ENCODE data around the gene RPL39L.

RPL39L gene

GRCh38 chr3:187102073-187102634 is 37.1 kb downstream of the RPL39L start:
- no peak for TF ChIP-seq CREB1 (IDR thresholded peaks at IDR 0.05; ENCODE audit: low read depth)
- TF ChIP-seq CEBPB (IDR thresholded peaks at IDR 0.05), result no peak
- no peak for TF ChIP-seq EGR1 (IDR thresholded peaks at IDR 0.05)
- TF ChIP-seq MAX (IDR thresholded peaks at IDR 0.05), result no peak

GRCh38 chr3:187101184-187102072 is 37.9 kb downstream of the RPL39L start:
- no peak for TF ChIP-seq ZBTB7A (IDR thresholded peaks at IDR 0.05; ENCODE audit: low read depth)
- TF ChIP-seq REST (IDR thresholded peaks at IDR 0.05; ENCODE audit: low read depth), result no peak
- TF ChIP-seq MAX (IDR thresholded peaks at IDR 0.05), result no peak
- no peak for TF ChIP-seq RAD21 (IDR thresholded peaks at IDR 0.05; ENCODE audit: low read depth)
- TF ChIP-seq YY1 (IDR thresholded peaks at IDR 0.05; ENCODE audit: low read depth), result no peak
- TF ChIP-seq TEAD4 (IDR thresholded peaks at IDR 0.05), result no peak
- TF ChIP-seq NFIC (IDR thresholded peaks at IDR 0.05), result peak; percentile 70
- TF ChIP-seq FOXM1 (IDR thresholded peaks at IDR 0.05; ENCODE audit: borderline replicate concordance, low read depth), result no peak
- TF ChIP-seq EP300 (IDR thresholded peaks at IDR 0.05; ENCODE audit: borderline replicate concordance), result no peak

GRCh38 chr3:187098923-187099512 is 40.3 kb downstream of the RPL39L start:
- TF ChIP-seq TCF12 (IDR thresholded peaks at IDR 0.05; ENCODE audit: low read depth) (no peak), REST (IDR thresholded peaks at IDR 0.05; ENCODE audit: low read depth) (no peak), NFIC (IDR thresholded peaks at IDR 0.05) (no peak), EP300 (IDR thresholded peaks at IDR 0.05; ENCODE audit: borderline replicate concordance) (no peak)

- no peak for TF ChIP-seq EGR1 (IDR thresholded peaks at IDR 0.05)
- TF ChIP-seq USF1 (IDR thresholded peaks at IDR 0.05), result no peak
- TF ChIP-seq FOXM1 (IDR thresholded peaks at IDR 0.05; ENCODE audit: borderline replicate concordance, low read depth), result no peak
- no peak for TF ChIP-seq TAF1 (IDR thresholded peaks at IDR 0.05; ENCODE audit: low read depth)
- TF ChIP-seq NFIC (IDR thresholded peaks at IDR 0.05), result no peak
- TF ChIP-seq YY1 (IDR thresholded peaks at IDR 0.05; ENCODE audit: low read depth), result no peak
- no peak for TF ChIP-seq TCF12 (IDR thresholded peaks at IDR 0.05; ENCODE audit: low read depth)
Observed at GRCh38 chr3:187093320-187093719, 46.0 kb downstream of the RPL39L start.

- no peak for TF ChIP-seq TEAD4 (IDR thresholded peaks at IDR 0.05)
- no peak for TF ChIP-seq EP300 (IDR thresholded peaks at IDR 0.05; ENCODE audit: borderline replicate concordance)
- TF ChIP-seq RAD21 (IDR thresholded peaks at IDR 0.05; ENCODE audit: low read depth), result no peak
- no peak for TF ChIP-seq YY1 (IDR thresholded peaks at IDR 0.05; ENCODE audit: low read depth)
- TF ChIP-seq TCF12 (IDR thresholded peaks at IDR 0.05; ENCODE audit: low read depth), result no peak
- no peak for TF ChIP-seq TAF1 (IDR thresholded peaks at IDR 0.05; ENCODE audit: low read depth)
- TF ChIP-seq FOXM1 (IDR thresholded peaks at IDR 0.05; ENCODE audit: borderline replicate concordance, low read depth), result no peak
Observed at GRCh38 chr3:187088701-187089100, 50.6 kb downstream of the RPL39L start.

GRCh38 chr3:187086831-187087230 is 52.5 kb downstream of the RPL39L start:
- TF ChIP-seq ZBTB7A (IDR thresholded peaks at IDR 0.05; ENCODE audit: low read depth) (no peak), FOXM1 (IDR thresholded peaks at IDR 0.05; ENCODE audit: borderline replicate concordance, low read depth) (no peak), TEAD4 (IDR thresholded peaks at IDR 0.05) (no peak), YY1 (IDR thresholded peaks at IDR 0.05; ENCODE audit: low read depth) (no peak), TAF1 (IDR thresholded peaks at IDR 0.05; ENCODE audit: low read depth) (no peak), REST (IDR thresholded peaks at IDR 0.05; ENCODE audit: low read depth) (no peak), RAD21 (IDR thresholded peaks at IDR 0.05; ENCODE audit: low read depth) (no peak), CEBPB (IDR thresholded peaks at IDR 0.05) (no peak), TCF12 (IDR thresholded peaks at IDR 0.05; ENCODE audit: low read depth) (no peak), CREB1 (IDR thresholded peaks at IDR 0.05; ENCODE audit: low read depth) (no peak), EGR1 (IDR thresholded peaks at IDR 0.05) (no peak), MAX (IDR thresholded peaks at IDR 0.05) (no peak), EP300 (IDR thresholded peaks at IDR 0.05; ENCODE audit: borderline replicate concordance) (no peak), USF1 (IDR thresholded peaks at IDR 0.05) (no peak), NFIC (IDR thresholded peaks at IDR 0.05) (no peak)
